GM18870 (cell line): ENCODE data around the gene UCK2.
"Not testable (repeated sequence)": the region's sequence is repeated elsewhere in the genome, so short reads cannot be mapped to it uniquely, and the experiment has no call there.

Experiments used
- ATAC-seq: cut with Tn5 transposase; IDR thresholded peaks from one replicate; pipeline ENCODE4 v1.9.1; 2021; ENCODE audit warnings: moderate library complexity; ENCODE audit not compliant: unreplicated experiment

Gene UCK2

GRCh38 chr1:165827268-165828102, at the start of gene UCK2:
Gene UCK2 (plus strand): TSS chr1:165827614. CDS start chr1:165827834, 220 bp downstream.
- peak; percentile 65 for ATAC-seq

- not testable (repeated sequence) for ATAC-seq
These were observed 49.2 kb upstream of the UCK2 start for GRCh38 chr1:165778197-165778596.

GRCh38 chr1:165783519-165783918, 43.9 kb upstream of the UCK2 start:
- ATAC-seq: not testable (repeated sequence)

GRCh38 chr1:165787741-165788140, 39.7 kb upstream of the UCK2 start:
- ATAC-seq: no peak

- no peak for ATAC-seq
These were observed 33.5 kb upstream of the UCK2 start for GRCh38 chr1:165793951-165794350.

- no peak for ATAC-seq
These were observed 31.5 kb upstream of the UCK2 start for GRCh38 chr1:165795894-165796293.

GRCh38 chr1:165799387-165799786, 28.0 kb upstream of the UCK2 start:
- ATAC-seq: no peak

- not testable (repeated sequence) for ATAC-seq
These were observed 22.9 kb upstream of the UCK2 start for GRCh38 chr1:165804513-165804912.

GRCh38 chr1:165807613-165808012, 19.8 kb upstream of the UCK2 start:
- ATAC-seq: no peak

GRCh38 chr1:165815725-165816124, 11.7 kb upstream of the UCK2 start:
- no peak for ATAC-seq

- ATAC-seq: no peak
These were observed 11.3 kb upstream of the UCK2 start for GRCh38 chr1:165816157-165816556.

- ATAC-seq: no peak
These were observed 10.5 kb upstream of the UCK2 start for GRCh38 chr1:165816826-165817497.

GRCh38 chr1:165823552-165824268, 3.7 kb upstream of the UCK2 start:
- no peak for ATAC-seq

- ATAC-seq: no peak
These were observed 3.2 kb upstream of the UCK2 start for GRCh38 chr1:165824269-165824643.

GRCh38 chr1:165826565-165827267, 698 bp upstream of the UCK2 start:
- ATAC-seq: no peak

- ATAC-seq: peak; percentile 31
These were observed 772 bp downstream of the UCK2 start for GRCh38 chr1:165828103-165828668.

- ATAC-seq: no peak
These were observed 1.4 kb downstream of the UCK2 start for GRCh38 chr1:165828669-165829329.

- ATAC-seq: no peak
These were observed 2.5 kb downstream of the UCK2 start for GRCh38 chr1:165829888-165830287.

- no peak for ATAC-seq
These were observed 3.7 kb downstream of the UCK2 start for GRCh38 chr1:165831146-165831545.

- no peak for ATAC-seq
These were observed 5.5 kb downstream of the UCK2 start for GRCh38 chr1:165832902-165833301.
